GM10266 (cell line): ENCODE data around the gene FBXO15.
A peak's percentile ranks its signal among the peaks of the same experiment; 100 is the strongest.

Experiments used
- DNase-seq: peaks from one replicate; pipeline ENCODE4 v3.0.0; 2012; ENCODE audit errors: extremely low spot score
- TF ChIP-seq, protein P1 (sequence below): IDR thresholded peaks from 2 replicates; pipeline ENCODE4 v1.5.1; 2012; ENCODE audit warnings: mild to moderate bottlenecking, low read depth; ENCODE audit not compliant: control insufficient read depth, insufficient read depth; ENCODE audit errors: missing control alignments

The FBXO15 gene, protein sequence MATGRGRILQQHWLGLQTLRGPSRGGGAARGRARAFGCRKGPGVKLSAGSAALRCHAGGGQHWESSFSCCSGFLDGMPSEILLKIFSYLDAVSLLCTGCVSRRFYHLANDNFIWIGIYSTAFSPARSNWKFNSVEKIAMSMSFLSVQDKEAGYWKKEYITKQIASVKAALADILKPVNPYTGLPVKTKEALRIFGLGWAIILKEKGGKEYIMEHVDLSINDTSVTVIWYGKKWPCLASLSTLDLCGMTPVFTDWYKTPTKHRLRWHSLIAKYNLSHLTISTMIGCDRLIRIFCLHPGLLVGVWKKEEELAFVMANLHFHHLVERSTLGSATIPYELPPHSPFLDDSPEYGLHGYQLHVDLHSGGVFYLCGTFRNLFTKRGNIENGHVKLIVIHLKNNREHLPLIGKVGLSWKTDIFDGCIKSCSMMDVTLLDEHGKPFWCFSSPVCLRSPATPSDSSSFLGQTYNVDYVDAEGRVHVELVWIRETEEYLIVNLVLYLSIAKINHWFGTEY

DNA sequence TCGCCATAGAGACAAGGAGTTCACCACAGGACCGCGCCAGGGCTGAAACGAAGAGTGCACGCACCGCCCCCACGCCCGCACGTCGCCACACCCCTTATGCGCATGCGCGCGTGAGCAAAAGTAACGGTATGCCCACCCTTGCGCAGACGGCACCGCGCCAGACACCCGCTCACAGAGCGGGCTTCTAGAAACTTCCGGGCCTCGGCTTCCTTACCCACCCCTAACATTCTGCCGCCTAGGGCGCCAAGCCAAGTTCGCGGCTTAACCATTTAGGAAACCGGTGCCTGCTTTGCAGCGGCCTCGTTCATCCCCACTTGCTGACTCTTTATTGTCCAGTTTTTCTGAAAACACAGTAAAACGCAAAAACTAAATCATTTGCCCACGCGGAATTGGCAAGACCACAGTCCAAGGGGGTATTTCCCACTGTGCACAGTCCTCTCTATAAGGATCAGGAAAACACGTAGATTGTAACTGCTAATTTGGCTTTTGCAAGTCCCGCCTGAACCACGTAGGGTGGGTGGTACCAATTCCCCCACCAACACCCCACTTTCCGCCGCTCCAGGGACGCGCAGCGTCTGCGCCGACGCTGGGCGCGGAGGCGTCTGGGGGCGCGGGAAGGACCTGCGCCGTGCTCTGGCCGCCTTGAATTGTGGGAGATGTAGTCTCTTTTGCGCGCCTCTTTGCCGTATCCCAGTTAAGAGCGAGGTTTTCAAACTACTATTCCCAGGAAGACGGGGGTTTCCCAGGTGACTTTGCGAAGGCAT, at the start of gene FBXO15, which contains the start of gene TIMM21:
FBXO15 (minus strand) TSS at position 56 of the 764 bp plus-strand sequence; CDS start at position 7, 49 bp downstream.
TIMM21 (plus strand) TSS at position 745 of the 764 bp plus-strand sequence. CDS start 286 bp downstream, outside the sequence.
- peak; percentile 92 for DNase-seq
- TF ChIP-seq, protein P1, sequence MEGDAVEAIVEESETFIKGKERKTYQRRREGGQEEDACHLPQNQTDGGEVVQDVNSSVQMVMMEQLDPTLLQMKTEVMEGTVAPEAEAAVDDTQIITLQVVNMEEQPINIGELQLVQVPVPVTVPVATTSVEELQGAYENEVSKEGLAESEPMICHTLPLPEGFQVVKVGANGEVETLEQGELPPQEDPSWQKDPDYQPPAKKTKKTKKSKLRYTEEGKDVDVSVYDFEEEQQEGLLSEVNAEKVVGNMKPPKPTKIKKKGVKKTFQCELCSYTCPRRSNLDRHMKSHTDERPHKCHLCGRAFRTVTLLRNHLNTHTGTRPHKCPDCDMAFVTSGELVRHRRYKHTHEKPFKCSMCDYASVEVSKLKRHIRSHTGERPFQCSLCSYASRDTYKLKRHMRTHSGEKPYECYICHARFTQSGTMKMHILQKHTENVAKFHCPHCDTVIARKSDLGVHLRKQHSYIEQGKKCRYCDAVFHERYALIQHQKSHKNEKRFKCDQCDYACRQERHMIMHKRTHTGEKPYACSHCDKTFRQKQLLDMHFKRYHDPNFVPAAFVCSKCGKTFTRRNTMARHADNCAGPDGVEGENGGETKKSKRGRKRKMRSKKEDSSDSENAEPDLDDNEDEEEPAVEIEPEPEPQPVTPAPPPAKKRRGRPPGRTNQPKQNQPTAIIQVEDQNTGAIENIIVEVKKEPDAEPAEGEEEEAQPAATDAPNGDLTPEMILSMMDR = no peak

DNA sequence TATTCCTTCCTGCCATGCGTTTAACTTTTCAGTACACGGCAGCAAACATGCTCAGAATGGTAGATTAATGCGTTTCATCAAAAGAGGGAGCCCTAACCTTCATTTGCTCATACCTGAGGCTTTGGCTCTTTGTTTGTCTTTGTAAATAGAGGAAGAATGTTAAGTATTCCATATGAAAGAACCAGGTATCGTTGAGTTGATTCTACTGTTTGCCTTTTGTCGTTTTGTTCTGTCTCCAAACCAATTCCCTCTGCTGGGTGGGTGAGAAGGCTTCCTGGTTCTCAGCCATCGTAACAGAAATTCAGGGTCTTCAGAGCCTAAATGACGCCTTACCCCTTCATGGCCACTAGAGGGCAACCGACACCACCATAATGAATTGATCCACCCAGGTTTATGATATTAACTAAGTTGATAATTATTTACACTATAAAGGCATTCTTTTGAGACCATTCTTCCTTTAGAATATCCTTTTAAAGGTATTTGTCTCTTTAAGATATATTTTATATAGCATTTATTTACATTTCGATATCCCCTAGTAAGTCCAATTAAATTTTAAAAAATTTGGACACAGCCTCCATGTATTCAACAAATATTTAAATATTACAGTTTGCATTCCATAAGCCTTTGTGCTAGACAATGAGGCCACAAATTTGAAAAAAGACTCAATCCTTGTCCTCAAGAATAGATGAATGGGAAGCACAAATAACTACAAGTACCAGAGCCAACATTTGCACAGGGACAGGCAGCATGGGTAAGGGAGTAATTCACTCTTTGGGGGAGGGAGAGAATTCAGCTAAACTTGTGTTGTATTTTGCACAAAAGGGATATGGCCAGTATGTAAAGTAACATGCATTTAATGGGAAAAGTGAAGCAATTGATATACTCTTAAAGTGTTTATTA, 48.8 kb upstream of the FBXO15 start:
- peak; percentile 82 for DNase-seq

DNA sequence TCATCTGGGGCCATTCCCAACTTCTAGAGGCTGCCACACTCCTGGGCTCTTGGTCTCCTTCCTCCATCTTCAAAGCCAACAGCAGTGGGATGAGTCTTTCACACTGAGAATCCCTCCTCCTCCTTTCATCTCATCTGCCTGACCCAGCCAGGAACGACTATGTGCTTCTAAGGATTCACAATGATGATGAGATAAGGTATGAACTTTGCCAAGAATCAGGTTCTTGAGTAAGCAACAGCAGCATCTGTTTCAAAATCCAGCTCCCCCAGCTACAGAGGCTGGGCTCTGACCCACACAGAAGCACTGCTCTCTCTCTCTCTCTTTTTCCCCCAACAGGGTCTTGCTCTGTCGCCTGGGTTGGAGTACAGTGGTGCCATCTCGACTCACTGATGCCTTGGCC, 47.1 kb upstream of the FBXO15 start:
- no peak for DNase-seq
- TF ChIP-seq, protein P1 = no peak

More for the DNA sequence above, 48.8 kb upstream of the FBXO15 start:
- TF ChIP-seq, protein P1 = peak; percentile 79

DNA sequence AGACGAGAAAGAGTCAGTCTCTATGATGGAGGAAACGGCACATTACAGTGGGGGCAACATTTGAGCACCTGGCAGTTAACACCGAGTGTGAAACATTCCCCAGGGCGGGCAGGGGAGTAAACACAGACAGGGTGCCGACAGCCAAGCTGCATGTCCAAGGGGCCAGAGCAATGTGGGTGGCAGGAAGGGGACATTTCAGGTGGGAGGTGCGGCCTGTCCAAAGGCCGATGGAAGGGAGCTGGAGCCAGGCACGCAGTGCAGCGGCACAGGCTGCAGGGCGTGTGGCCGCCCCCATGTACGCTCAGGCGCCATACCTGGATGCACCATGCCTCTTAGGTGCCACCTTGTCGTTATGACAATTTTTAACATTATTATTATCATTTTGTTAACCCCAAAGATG, 43.9 kb upstream of the FBXO15 start:
- TF ChIP-seq, protein P1 = no peak
- DNase-seq = no peak

DNA sequence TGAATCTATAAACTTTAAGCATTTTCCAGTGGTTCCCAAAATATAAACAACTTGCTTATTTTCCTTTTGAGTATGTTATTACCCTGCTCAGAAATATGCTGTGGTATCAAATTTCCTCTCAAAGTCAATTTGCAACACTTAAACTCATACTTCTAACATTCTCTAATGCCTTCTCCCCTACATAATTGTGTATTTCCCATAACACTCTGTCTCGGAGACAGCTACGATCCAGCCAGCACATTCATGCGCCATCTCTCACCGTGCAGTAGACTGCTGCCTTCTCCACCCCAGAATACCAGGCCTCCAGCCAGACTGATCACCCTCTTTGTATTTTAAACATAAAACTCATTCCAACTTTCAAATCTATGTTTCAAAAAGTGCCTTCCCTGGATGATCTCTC, 42.5 kb upstream of the FBXO15 start:
- TF ChIP-seq, protein P1 = no peak
- no peak for DNase-seq

DNA sequence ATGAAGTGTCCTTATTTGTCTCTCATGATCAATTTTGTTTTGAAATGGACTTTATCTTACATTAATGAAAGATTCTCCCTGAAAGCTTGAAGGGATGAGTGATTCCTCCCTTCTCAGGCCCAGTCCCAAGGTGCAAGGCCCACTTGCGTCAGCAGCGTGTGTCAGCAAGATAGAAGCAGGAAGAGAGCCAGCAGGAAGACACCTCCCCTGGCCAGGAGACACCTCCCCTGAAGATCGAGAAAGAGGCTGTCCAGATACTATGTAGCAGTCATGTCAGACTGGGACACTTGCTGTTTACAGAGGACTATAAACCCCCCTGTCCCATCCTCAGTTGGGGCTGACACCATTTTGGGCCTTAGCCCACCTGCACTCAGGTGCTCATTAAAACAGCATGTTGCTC, 39.0 kb upstream of the FBXO15 start:
- TF ChIP-seq, protein P1 = no peak
- DNase-seq = no peak
